ENCODE measurements around the gene MTFMT.
"Not testable (repeated sequence)": the region's sequence is repeated elsewhere in the genome, so short reads cannot be mapped to it uniquely, and the experiment has no call there.

The MTFMT gene

GRCh38 chr15:65028921-65029735 is at the start of gene MTFMT:
Gene MTFMT, minus strand, starts transcription at chr15:65029639. Its CDS starts 26 bp downstream, at chr15:65029613.
- DNase-seq (ENCODE audit: low read depth): peak; percentile 90

DNA sequence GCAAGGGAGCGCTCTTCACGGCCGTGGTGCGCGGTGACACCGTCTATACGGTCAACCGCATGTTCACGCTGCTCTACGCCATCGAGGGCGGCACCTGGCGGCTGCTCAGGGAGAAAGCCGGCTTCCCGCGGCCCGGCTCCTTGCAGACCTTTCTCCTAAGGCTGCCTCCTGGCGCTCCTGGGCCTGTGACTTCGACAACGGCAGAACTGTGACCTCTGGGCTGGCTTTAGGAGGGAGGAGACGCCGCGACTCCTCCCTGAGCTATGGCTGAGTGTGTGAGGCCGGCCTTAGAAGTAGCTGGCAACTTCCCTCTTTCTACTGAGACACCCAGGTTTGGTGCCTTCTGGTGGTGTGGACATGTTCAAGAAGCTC is 48.5 kb upstream of the MTFMT start:
- DNase-seq (ENCODE audit: low read depth): peak; percentile 29

DNA sequence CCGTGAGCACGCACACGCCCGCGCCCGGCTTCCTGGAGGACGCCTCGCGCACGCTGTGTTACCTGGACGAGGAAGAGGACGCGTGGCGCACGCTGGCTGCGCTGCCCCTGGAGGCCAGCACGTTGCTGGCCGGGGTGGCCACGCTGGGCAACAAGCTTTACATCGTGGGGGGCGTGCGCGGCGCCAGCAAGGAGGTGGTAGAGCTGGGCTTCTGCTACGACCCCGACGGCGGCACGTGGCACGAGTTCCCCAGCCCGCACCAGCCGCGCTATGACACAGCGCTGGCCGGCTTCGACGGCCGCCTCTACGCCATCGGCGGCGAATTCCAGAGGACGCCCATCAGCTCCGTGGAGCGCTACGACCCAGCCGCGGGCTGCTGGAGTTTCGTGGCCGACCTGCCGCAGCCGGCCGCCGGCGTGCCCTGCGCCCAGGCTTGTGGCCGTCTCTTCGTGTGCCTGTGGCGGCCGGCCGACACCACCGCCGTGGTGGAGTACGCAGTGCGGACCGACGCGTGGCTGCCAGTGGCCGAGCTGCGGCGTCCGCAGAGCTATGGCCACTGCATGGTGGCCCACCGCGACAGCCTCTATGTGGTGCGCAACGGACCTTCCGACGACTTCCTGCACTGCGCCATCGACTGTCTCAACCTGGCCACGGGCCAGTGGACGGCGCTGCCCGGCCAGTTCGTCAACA is 48.0 kb upstream of the MTFMT start:
- no peak for DNase-seq (ENCODE audit: low read depth)

GRCh38 chr15:65076486-65077290 is 47.2 kb upstream of the MTFMT start, which contains the start of gene KBTBD13:
Gene KBTBD13, plus strand, starts transcription at chr15:65076746. Its CDS starts 70 bp downstream, at chr15:65076816.
- DNase-seq (ENCODE audit: low read depth): no peak

DNA sequence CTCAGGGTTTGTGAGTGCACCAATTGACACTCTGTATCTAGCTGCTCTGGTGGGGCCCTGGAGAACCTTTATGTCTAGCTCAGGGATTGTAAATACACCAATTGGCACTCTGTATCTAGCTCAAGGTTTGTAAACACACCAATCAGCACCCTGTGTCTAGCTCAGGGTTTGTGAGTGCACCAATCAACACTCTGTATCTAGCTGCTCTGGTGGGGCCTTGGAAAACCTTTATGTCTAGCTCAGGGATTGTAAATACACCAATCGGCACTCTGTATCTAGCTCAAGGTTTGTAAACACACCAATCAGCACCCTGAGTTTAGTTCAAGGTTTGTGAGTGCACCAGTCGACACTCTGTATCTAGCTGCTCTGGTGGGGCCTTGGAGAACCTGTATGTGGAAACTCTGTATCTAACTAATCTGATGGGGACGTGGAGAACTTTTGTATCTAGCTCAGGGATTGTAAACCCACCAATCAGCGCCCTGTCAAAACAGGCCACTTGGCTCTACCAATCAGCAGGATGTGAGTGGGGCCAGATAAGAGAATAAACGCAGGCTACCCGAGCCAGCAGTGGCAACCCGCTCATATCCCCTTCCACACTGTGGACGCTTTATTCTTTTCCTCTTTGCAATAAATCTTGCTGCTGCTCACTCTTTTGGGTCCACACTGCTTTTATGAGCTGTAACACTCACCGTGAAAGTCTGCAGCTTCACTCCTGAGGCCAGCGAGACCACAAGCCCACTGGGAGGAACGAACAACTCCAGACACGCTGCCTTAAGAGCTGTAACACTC is 46.4 kb upstream of the MTFMT start:
- not testable (repeated sequence) for DNase-seq (ENCODE audit: low read depth)

- not testable (repeated sequence) for DNase-seq (ENCODE audit: low read depth)
These were observed 45.5 kb upstream of the MTFMT start for GRCh38 chr15:65074946-65075345.

DNA sequence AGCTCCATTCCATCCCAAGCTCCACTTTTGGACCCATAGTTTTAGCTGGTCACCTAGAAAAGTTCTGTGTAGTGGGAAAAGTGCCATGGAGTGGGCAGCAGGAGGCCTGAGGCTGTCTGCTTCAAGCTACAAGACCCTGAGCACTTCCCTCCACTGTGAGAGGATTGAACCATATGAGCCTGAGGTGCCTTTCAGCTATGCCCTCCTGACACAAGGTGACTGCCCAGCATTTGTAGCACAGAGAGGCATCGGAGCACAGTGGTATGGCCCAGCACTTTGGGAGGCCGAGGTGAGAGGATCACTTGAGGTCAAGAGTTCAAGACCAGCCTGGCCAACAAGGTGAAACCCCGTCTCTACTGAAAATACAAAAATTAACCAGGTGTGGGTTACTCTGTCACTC is 43.2 kb upstream of the MTFMT start:
- DNase-seq (ENCODE audit: low read depth): no peak

- no peak for DNase-seq (ENCODE audit: low read depth)
These were observed 42.6 kb upstream of the MTFMT start for GRCh38 chr15:65072027-65072426.

- no peak for DNase-seq (ENCODE audit: low read depth)
These were observed 42.0 kb upstream of the MTFMT start for GRCh38 chr15:65071381-65071811.

DNA sequence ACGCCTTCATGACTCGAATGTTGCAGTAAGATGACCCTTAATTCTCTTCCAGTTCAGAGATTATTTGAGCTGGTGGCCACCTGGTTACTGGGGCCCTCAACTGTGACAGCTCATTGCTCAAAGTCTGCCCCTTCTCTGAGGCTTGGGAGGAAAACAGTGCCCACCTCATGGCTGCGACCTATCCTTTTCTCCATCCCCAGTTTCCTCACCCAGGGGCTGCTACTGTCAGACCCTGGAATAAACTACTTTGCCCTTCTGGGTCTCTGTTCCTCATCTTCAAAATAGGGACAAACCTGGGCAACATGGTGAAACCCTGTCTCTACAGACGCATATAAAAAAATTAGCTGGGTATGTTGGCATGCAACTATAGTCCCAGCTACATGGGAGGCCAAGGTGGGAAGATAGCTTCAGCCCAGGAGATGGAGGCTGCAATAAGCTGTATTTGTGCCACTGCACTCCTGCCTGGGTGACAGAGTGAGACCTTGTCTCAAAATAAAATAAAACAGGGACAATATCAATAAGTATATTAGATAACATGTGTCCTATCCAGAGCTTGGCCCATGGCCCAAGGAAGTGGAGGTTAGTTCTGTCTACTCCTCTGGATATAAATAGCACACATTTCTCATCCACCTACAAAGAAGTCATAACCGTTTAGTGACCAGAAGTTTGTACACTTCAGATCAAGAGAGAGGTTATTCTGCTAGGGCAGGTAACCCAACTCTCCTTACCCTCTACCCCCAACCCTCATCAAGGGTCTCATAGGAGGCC is 40.5 kb upstream of the MTFMT start:
- DNase-seq (ENCODE audit: low read depth): no peak

DNA sequence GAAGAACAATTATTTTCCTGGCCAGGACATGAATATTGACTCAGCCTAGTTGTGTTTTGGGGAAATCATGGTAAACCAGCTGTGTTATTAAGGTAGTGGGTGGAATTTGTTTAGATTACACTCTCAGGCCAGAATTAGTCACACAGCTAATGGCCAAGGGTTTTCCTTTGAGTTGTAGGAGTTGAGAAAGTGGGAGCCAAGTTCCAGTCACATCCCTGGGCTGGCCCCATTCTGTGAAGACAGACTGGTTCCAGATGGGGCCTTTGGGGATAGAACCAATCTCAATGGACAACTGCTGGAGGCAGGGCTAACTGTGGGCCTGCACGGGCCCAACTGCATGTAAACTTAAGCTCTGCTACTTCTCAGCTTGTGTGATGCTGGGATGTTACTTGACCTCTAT is 39.7 kb upstream of the MTFMT start:
- DNase-seq (ENCODE audit: low read depth): no peak

GRCh38 chr15:65068403-65068788 is 39.0 kb upstream of the MTFMT start:
- DNase-seq (ENCODE audit: low read depth): no peak

- DNase-seq (ENCODE audit: low read depth): no peak
These were observed 38.4 kb upstream of the MTFMT start, which contains the start of gene RASL12 for GRCh38 chr15:65067645-65068402. Gene RASL12, minus strand, starts transcription at chr15:65067991. Its CDS starts 156 bp downstream, at chr15:65067835.

DNA sequence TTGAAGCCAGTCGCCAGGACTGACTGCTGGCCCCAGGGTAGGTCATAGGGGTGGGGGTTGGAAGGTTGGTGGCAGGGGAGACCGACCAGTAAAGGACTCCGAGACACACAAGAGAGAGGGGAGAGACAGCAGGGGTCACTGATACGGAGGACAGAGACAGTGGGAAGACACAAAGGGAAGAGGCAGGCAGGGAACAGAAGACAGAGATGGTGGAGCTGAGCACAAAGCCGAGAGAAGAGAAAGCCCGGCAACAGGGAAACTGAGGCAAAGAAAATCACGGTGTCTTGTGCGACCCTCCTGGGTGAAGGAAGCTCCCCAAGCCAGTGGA is 37.8 kb upstream of the MTFMT start:
- DNase-seq (ENCODE audit: low read depth): no peak

DNA sequence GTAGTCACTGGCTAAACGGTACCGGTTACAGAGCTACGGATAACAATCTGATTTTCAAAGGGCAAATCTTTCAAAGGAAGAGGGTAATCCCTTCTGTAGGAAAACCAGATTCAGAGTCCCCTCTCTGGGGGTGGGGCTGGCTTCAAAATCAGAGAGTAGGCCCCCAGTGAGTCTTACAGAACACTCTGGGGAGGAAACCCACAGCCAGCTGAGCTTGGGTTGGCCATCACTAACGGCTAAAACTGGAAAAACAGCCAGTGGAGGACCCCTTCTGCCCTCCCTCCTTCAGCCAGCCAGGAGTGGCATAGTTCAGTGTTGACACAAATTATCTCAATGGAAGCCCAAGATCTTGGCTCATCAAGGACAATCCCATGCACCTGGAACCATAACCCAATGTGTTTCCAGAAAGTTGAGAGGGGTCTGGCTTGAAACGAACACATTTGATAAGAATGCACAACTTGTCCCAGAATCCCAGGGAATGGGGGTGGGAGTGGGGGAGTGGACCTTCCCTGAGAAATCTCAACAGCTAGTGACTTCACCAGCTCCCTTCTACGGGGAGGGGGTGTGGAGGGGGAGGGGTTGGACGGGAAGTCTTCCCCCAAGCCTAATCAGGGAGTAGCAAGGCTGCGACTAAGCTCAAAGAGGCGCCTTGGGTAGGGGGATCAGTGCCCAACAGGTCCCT is 37.3 kb upstream of the MTFMT start:
- no peak for DNase-seq (ENCODE audit: low read depth)

DNA sequence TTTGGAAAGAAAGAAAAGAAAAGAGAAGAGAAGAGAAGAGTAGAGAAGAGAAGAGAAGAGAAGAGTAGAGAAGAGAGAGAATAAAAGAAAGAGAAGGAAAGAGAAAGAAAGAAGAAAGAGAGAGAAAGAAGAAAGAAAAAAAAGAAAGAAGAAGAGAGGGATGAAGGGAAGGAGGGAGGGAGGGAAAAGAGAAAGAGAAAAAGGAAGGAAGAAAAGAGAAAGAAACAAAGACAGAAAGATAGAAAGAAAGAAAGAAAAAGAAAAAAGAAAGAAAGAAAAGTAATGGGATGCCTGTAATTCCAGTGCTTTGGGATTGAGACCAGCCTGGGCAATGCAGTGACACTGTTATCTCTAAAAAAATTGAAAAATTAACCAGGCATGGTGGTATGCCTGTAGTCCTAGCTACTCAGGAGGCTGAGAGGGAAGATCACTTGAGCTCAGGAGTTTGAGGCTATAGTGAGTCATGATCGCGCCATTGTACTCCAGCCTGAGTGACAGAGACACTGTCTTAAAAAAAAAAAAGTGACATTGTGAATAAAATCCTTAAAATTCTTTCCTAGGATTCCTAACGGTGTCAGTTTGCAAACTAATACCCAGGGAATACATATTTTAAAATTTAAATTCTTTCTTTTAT is 36.7 kb upstream of the MTFMT start:
- no peak for DNase-seq (ENCODE audit: low read depth)

- no peak for DNase-seq (ENCODE audit: low read depth)
These were observed 33.3 kb upstream of the MTFMT start for GRCh38 chr15:65062726-65063125.

DNA sequence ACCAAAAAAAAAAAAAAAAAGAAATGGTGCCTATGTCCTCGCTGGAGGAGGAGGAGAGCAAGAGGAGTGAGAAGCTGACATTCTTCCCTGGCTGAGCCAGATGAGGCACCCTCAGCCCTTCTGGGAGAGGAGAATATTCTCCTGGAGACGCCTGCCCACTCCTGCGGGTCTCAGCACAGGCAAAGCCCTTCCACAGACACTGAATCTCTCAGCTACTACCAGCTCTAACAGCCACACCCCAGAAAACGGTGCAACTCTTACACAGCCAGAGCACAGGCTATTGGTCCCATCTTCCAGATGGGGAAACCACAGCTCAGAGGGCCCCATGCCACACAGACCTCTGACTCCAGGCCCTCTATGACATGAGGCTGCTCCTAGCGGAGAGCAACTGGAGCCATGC is 32.6 kb upstream of the MTFMT start:
- no peak for DNase-seq (ENCODE audit: low read depth)

Measured in stimulated activated CD4-positive, alpha-beta T cell treated with anti-CD3 and anti-CD28 coated beads, Interleukin-2, amount 100 ng/mL, for 4 hours (primary cell).